RWPE1 (cell line): ENCODE data around the gene DDX24.

Experiments used
- CTCF ChIA-PET: fragments of 350-600 bp; sonication (Branson Sonifier 250); formaldehyde crosslinking; extraction: SDS; loops from one replicate; lab custom pipeline; 2021; lab: Yijun Ruan, JAX
- POLR2A ChIA-PET: fragments of 400-600 bp; formaldehyde crosslinking; extraction: SDS; loops from one replicate; lab custom pipeline; 2020; ENCODE audit warnings: antibody characterized with exemption; ENCODE audit not compliant: low non-redundant PET; lab: Yijun Ruan, JAX
- DNase-seq: peaks from one replicate; pipeline ENCODE4 v3.0.0; 2012; ENCODE audit warnings: low spot score
- H3K27ac ChIP-seq: fragments of 450-650 bp; 2 replicates; pipeline ENCODE4 v1.5.1; 2017
- TF ChIP-seq, protein P1 (sequence below): fragments of 450-650 bp; conservative IDR thresholded peaks from 2 replicates; pipeline ENCODE4 v1.5.1; 2017; ENCODE audit warnings: low read depth, mild to moderate bottlenecking

DDX24 gene

DNA sequence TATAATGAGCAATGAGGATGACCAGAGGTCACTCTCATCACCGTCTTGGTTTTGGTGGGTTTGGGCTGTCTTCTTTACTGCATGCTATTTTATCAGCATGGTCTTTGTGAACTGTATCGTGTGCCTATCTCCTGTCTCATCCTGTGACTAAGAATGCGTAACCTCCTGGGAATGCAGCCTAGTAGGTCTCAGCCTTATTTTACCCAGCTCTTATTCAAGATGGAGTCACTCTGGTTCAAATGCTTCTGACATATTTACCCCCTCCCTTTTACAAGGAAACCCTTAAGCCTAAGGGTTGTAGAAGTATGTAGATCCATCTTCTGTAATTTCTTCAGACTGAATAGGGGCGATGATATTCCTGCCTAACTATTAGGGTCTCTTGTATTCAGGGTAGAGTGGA is 8.5 kb upstream of the DDX24 start:
- CTCF ChIA-PET = no interaction called here
- no peak overlapping the region for H3K27ac ChIP-seq
- DNase-seq = no peak
- POLR2A ChIA-PET = no interaction called here
- TF ChIP-seq, protein P1, sequence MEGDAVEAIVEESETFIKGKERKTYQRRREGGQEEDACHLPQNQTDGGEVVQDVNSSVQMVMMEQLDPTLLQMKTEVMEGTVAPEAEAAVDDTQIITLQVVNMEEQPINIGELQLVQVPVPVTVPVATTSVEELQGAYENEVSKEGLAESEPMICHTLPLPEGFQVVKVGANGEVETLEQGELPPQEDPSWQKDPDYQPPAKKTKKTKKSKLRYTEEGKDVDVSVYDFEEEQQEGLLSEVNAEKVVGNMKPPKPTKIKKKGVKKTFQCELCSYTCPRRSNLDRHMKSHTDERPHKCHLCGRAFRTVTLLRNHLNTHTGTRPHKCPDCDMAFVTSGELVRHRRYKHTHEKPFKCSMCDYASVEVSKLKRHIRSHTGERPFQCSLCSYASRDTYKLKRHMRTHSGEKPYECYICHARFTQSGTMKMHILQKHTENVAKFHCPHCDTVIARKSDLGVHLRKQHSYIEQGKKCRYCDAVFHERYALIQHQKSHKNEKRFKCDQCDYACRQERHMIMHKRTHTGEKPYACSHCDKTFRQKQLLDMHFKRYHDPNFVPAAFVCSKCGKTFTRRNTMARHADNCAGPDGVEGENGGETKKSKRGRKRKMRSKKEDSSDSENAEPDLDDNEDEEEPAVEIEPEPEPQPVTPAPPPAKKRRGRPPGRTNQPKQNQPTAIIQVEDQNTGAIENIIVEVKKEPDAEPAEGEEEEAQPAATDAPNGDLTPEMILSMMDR = no peak

GRCh38 chr14:94088516-94088915 is 7.5 kb upstream of the DDX24 start:
- CTCF ChIA-PET = no interaction called here
- DNase-seq = no peak
- no peak overlapping the region for H3K27ac ChIP-seq
- POLR2A ChIA-PET = interaction anchor here (0.6 kb wide), 1 partner anchor 53 kb away, joined by 5 read pairs; no protein-coding TSS in a partner anchor
- TF ChIP-seq, protein P1 = no peak

GRCh38 chr14:94087891-94088290 is 6.9 kb upstream of the DDX24 start:
- CTCF ChIA-PET = interaction anchor here (0.7 kb wide), 2 partner anchors 265 to 1233 kb away, joined by 3 to 4 read pairs; no protein-coding TSS in a partner anchor

DNA sequence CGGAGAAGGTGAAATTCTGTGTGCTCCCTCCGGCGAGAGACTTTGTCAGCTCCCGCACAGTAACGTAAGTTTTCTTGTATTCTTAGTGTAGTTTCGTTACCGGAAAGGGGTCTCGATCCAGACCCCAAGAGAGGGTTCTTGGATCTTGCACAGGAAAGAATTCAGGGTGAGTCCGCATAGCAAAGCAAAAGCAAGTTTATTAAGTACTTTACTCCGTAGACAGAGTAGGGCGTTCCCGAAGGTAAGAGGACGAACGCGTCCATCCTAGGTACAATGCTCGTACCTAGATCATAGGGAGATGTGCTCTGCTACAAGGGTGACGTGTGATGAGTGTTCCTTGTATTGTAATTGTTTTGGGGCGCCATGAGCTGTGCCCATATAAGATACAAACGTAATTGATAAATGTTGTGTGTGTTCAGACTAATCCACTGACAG is 401 bp upstream of the DDX24 start:
- ChIA-PET CTCF (no interaction called here), POLR2A (no interaction called here)
- TF ChIP-seq, protein P1 = no peak
- peak overlapping the region; percentile 83 for H3K27ac ChIP-seq
- DNase-seq = no peak

More at GRCh38 chr14:94087891-94088290, 6.9 kb upstream of the DDX24 start:
- POLR2A ChIA-PET = no interaction called here
- no peak for DNase-seq
- no peak overlapping the region for H3K27ac ChIP-seq
- TF ChIP-seq, protein P1 = no peak

- ChIA-PET CTCF (interaction anchor here (0.6 kb wide), 2 partner anchors 100 to 123 kb away, joined by 3 read pairs; no protein-coding TSS in a partner anchor), POLR2A (no interaction called here)
- H3K27ac ChIP-seq = peak overlapping the region; percentile 83
- peak; percentile 44 for DNase-seq
- TF ChIP-seq, protein P1 = no peak
Observed at GRCh38 chr14:94079891-94080620, 946 bp downstream of the DDX24 start.

- ChIA-PET CTCF (interaction anchor here (0.7 kb wide), 1 partner anchor 71 kb away, joined by 3 read pairs; no protein-coding TSS in a partner anchor), POLR2A (no interaction called here)
Observed at GRCh38 chr14:94077823-94078222, 3.2 kb downstream of the DDX24 start.

More at GRCh38 chr14:94077823-94078222, 3.2 kb downstream of the DDX24 start:
- DNase-seq = no peak
- TF ChIP-seq, protein P1 = no peak
- H3K27ac ChIP-seq = no peak overlapping the region
